Glutamatergic neuron (in vitro differentiated cells): ENCODE data around the gene KL. TPM values are rescaled to one million over a fixed set of nuclear protein-coding genes. Genes with fewer than 3 reads are reported as not detected.

Source experiments
- DNase-seq: peaks from one replicate; pipeline ENCODE4 v3.0.0; 2022
- H3K27ac Mint-ChIP-seq: one replicate; pipeline ENCODE4 v1.8.0; 2020; ENCODE audit warnings: mild to moderate bottlenecking, mixed read lengths, inconsistent platforms; ENCODE audit not compliant: unreplicated experiment
- H3K27me3 Mint-ChIP-seq: one replicate; pipeline ENCODE4 v1.8.0; 2020; ENCODE audit warnings: mild to moderate bottlenecking, moderate library complexity, mixed read lengths, inconsistent platforms; ENCODE audit not compliant: unreplicated experiment
- H3K36me3 Mint-ChIP-seq: one replicate; pipeline ENCODE4 v1.8.0; 2020; ENCODE audit warnings: mild to moderate bottlenecking, mixed read lengths, inconsistent platforms; ENCODE audit not compliant: unreplicated experiment
- H3K4me1 Mint-ChIP-seq: one replicate; pipeline ENCODE4 v1.8.0; 2020; ENCODE audit warnings: mild to moderate bottlenecking, low read depth, mixed read lengths, inconsistent platforms; ENCODE audit not compliant: unreplicated experiment
- H3K4me3 Mint-ChIP-seq: one replicate; pipeline ENCODE4 v1.8.0; 2020; ENCODE audit warnings: mild to moderate bottlenecking, mixed read lengths, inconsistent platforms; ENCODE audit not compliant: unreplicated experiment
- H3K9me3 Mint-ChIP-seq: one replicate; pipeline ENCODE4 v1.8.0; 2020; ENCODE audit warnings: mild to moderate bottlenecking, moderate library complexity, mixed read lengths, inconsistent platforms; ENCODE audit not compliant: unreplicated experiment
- CTCF ChIP-seq: fragments of 200-600 bp; sonication (generic); IDR thresholded peaks from one replicate; pipeline ENCODE4 v1.5.0; 2021; ENCODE audit not compliant: partially characterized antibody, unreplicated experiment
- long read RNA-seq: library from polyadenylated mRNA; unstranded; transcript quantifications from one replicate; pipeline ENCODE4 v2.0.0, GENCODE V29; 2020; ENCODE audit not compliant: unreplicated experiment
- total RNA-seq: library from RNA; stranded (reverse); fragmentation: NEBNext Ultra II Directional; extraction: Animal tissue kit (Norgen Biotek cat#: 25700); gene quantifications from one replicate; pipeline ENCODE4 v1.2.1, GENCODE V29; 2021; ENCODE audit not compliant: unreplicated experiment

Gene KL
- total RNA-seq = not detected
- long read RNA-seq = 0 reads

- TF ChIP-seq CTCF = no peak
- Mint-ChIP-seq H3K27ac (no peak within 1 kb of the TSS), H3K4me1 (no peaks in the 10 kb centered on the region), H3K9me3 (peaks cover 5% of the 10 kb centered on the region), H3K36me3 (peaks cover 15% of the 10 kb centered on the region), H3K4me3 (peak within 1 kb of the TSS; percentile 82), H3K27me3 (peaks cover 16% of the 10 kb centered on the region)
- DNase-seq = peak; percentile 45
Measured at GRCh38 chr13:33016414-33017322, at the start of gene KL. TSS of gene KL (plus strand) at chr13:33016423. CDS start at chr13:33016441, 18 bp downstream.

GRCh38 chr13:32967584-32968182 lies 48.5 kb upstream of the KL start:
- no peak for DNase-seq
- Mint-ChIP-seq H3K27ac (peak overlapping the region; percentile 10), H3K36me3 (no peaks in the 10 kb centered on the region), H3K27me3 (no peaks in the 10 kb centered on the region), H3K4me3 (no peak overlapping the region), H3K4me1 (peaks cover 6% of the 10 kb centered on the region), H3K9me3 (no peaks in the 10 kb centered on the region)
- TF ChIP-seq CTCF = no peak

GRCh38 chr13:32968316-32968715 lies 47.9 kb upstream of the KL start:
- no peak for DNase-seq
- no peaks in the 10 kb centered on the region for H3K27me3 Mint-ChIP-seq
- peaks cover 6% of the 10 kb centered on the region for H3K4me1 Mint-ChIP-seq
- H3K4me3 Mint-ChIP-seq = no peak overlapping the region
- no peaks in the 10 kb centered on the region for H3K9me3 Mint-ChIP-seq
- no peak for TF ChIP-seq CTCF
- no peaks in the 10 kb centered on the region for H3K36me3 Mint-ChIP-seq
- H3K27ac Mint-ChIP-seq = no peak overlapping the region

- TF ChIP-seq CTCF = no peak
- H3K9me3 Mint-ChIP-seq = no peaks in the 10 kb centered on the region
- H3K4me1 Mint-ChIP-seq = peaks cover 6% of the 10 kb centered on the region
- no peak overlapping the region for H3K27ac Mint-ChIP-seq
- no peaks in the 10 kb centered on the region for H3K36me3 Mint-ChIP-seq
- no peaks in the 10 kb centered on the region for H3K27me3 Mint-ChIP-seq
- no peak overlapping the region for H3K4me3 Mint-ChIP-seq
- no peak for DNase-seq
Measured at GRCh38 chr13:32968793-32969192, 47.4 kb upstream of the KL start.

- Mint-ChIP-seq H3K27me3 (no peaks in the 10 kb centered on the region), H3K36me3 (no peaks in the 10 kb centered on the region), H3K4me1 (peaks cover 6% of the 10 kb centered on the region), H3K4me3 (no peak overlapping the region), H3K27ac (no peak overlapping the region), H3K9me3 (no peaks in the 10 kb centered on the region)
- no peak for TF ChIP-seq CTCF
- DNase-seq = no peak
Measured at GRCh38 chr13:32969516-32969941, 46.7 kb upstream of the KL start.
